ENCODE measurements around the gene LSM11. TPM values are rescaled to one million over a fixed set of nuclear protein-coding genes. Genes with fewer than 3 reads are reported as not detected.

The LSM11 gene
- total RNA-seq (2022; extraction: Qiagen RNA extraction): 2.4 to 2.9 TPM (median 2.8 TPM) in 5 replicates

GRCh38 chr5:157743163-157744050 is at the start of gene LSM11:
Gene LSM11, plus strand, starts transcription at chr5:157743712. Its CDS starts 39 bp downstream, at chr5:157743751.

GRCh38 chr5:157731272-157732129 is 12.0 kb upstream of the LSM11 start, which contains the start of gene THG1L:
Gene THG1L, plus strand, starts transcription at chr5:157731420. Its CDS starts 21 bp downstream, at chr5:157731441.

Other genes starting within 250 kb of the LSM11 start
- 7.7 to 10.6 TPM (median 10.1 TPM) in 5 replicates for gene ADAM19, start 167.9 kb upstream of the LSM11 start, total RNA-seq (2022; extraction: Qiagen RNA extraction)
- 0.03 TPM in 1 of 5 replicates, not detected in the others for gene SOX30, start 91.3 kb upstream of the LSM11 start, total RNA-seq (2022; extraction: Qiagen RNA extraction)
- not detected in 5 replicates for gene C5orf52, start 72.2 kb upstream of the LSM11 start, total RNA-seq (2022; extraction: Qiagen RNA extraction)
- gene THG1L, start 12.3 kb upstream of the LSM11 start, total RNA-seq (2022; extraction: Qiagen RNA extraction): 21.0 to 28.7 TPM (median 25.3 TPM) in 5 replicates
- 65.4 to 78.4 TPM (median 69.9 TPM) in 5 replicates for gene CLINT1, start 115.4 kb downstream of the LSM11 start, total RNA-seq (2022; extraction: Qiagen RNA extraction)

All from A549 treated with AZD2906 at 1 μM for 4 hours (cell line).